GM18951 (cell line): ENCODE results near the gene MMP28.

Source experiments
- POLR2A ChIP-seq: IDR thresholded peaks from 4 replicates; pipeline ENCODE4 v1.6.1; 2011; ENCODE audit warnings: mild to moderate bottlenecking; ENCODE audit not compliant: insufficient read length, insufficient read depth; ENCODE audit errors: extremely low read depth
- in situ Hi-C: fragments of 300-500 bp; cut with MboI; formaldehyde crosslinking; loops from one replicate; pipeline ENCODE4 v1.12.0; 2022; ENCODE audit warnings: low sequenced_read_pairs, mixed read lengths, inconsistent platforms; ENCODE audit not compliant: unreplicated experiment

The MMP28 gene

DNA sequence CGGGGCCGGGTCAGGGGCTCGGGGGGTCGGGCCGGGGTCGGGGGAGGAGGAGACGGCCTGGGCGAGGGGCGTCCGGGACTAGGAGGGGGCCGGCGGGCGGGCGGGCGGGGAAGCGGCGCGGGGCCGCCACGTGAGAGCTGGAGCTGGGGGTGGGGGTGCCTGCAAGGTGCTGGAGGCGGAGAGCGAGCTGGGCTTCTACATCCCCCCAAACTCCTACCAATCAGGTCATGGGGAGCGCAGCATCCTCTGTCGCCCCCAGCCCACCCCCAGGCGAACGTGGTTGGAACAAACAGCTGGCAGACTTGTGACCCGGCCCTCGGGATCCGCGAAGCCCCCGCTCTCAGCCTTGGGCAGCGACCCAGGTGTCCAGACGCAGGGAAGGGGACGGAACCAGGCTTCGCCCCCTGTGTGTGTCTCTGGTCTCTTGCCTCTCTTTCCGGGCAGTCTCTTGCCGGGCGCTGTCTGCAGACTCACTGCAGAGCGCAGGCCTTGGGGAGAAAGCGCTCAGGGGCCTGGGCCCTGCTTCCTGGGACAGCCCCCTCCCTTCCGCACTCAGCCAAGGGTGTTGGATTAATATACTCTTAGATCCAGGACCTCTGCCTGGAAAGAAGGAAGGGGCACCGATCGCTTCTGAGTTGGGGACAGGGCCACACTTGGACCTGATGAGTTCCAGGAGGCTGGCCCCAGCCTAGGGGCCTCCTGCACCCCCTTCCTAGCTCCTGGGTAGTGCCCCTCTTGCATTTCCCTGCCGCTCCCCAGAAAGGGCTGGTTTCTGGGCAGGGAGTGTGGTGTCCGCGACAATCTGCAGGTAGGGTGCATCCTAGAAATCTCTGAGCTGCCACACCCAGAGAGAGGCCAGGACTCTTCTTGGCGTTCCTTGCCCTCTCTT, 63.3 kb downstream of the MMP28 start:
- TF ChIP-seq POLR2A: no peak
- in situ Hi-C loops: loop anchor here (25.0 kb wide), 1 partner anchor 570 kb away; no protein-coding TSS in a partner anchor

DNA sequence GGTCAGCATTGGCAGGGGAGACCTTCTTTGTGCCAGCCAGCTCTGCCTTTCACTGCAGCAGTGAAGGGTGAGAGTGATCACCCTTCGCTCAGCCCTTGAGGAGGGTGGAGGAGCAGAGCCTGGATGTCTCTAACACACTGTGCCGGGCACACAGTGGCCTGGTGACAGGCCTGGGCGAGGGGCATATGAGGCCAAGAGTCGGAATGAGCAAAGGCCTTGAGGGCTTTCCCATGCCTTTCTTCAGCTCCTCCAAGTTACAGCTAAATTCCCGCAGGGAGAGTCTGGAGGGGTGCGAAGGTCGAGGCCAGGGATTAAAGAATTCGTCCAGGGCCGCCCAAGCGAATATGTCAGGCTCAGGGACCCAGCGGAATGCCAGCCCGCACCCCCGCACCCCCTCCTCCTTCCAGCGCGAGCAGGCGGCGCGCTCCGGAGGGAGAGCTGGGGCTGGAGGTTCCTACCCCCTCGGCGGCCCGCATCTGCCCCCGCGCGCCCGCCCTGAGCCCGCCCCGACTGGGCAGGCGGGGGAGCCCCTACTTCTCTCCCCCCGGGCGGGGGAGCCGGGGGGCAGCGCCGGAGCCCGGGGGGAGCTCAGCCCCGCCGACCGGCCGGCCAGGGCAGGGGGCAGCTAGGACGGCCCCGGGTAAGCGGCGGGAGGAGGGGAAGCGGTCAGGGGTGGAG, 64.1 kb downstream of the MMP28 start, which contains the start of gene RASL10B:
TSS of gene RASL10B (plus strand) at position 401 of the 678 bp plus-strand sequence. CDS start 3,546 bp downstream, outside the sequence.
- TF ChIP-seq POLR2A: no peak
- in situ Hi-C loops: loop anchor here (25.0 kb wide), 1 partner anchor 569 kb away; no protein-coding TSS in a partner anchor

DNA sequence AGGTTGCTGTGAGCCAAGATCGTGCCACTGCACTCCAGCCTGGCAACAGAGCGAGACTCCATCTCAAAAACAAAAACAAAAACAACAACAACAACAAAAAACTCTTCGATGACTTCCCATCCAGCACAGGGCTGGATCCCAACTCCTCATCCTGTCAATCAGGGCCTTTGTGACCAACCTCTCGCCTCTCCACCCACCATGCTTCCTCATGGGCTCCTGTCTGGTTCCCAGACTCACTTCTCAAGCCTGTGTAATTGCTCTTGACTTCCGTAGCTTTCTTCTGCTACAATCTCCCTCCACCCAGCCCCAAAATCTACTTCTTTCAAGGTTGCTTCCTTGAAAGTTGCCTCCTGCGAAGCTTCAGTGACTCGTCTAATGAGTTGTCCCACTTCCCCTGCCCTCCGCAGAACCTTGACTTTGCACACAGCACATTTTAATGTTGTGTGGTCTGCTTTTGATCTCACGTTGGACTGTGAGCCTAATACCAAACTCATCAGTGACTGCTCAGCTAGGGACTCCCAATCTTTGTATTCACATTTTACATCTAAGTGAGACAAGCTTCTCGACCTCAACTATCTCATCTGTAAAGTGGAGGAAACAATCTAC, 64.9 kb downstream of the MMP28 start:
- no peak for TF ChIP-seq POLR2A
- in situ Hi-C loops: loop anchor here (25.0 kb wide), 1 partner anchor 568 kb away; no protein-coding TSS in a partner anchor

DNA sequence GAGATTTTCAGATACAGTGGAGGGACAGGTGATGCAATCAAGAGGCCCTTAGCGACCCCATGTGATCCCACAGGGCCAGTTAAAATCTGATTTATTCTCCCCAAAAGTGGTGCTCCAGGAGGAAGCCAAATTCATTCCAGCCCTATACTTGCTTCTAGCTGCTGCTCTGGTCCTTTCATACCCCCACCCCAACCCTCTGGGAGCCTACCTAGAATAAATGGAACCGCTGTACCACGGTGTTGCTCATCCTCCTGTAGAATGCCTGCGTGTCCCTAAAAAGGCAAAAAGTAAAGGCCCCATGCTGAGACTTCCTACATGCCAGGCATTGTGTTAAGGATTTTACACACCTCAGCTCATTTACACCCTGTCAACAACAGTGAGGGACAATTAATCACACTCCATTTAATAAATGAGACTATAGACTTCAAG, 66.0 kb downstream of the MMP28 start:
- in situ Hi-C loops: loop anchor here (25.0 kb wide), 1 partner anchor 567 kb away; no protein-coding TSS in a partner anchor

DNA sequence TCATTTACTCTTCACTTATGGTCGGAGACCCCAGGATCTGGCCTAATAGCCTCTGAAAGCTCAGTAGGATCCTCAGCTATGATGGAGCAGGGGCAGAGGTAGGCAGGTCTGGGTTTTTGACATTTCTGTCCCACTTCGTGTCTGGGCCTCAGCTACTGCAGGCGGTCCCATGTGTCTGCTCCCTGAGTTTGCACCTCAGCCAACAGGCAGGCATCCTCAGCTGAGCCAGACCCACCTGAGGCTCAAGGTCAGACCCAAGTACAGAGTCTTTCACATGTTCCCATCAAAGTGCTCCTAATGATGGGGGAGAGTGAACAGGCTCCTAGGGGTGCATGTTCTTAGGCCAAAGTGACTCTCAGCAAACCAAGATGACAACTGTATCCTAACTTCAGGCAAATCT, 66.9 kb downstream of the MMP28 start:
- in situ Hi-C loops: loop anchor here (25.0 kb wide), 1 partner anchor 566 kb away; no protein-coding TSS in a partner anchor
- no peak for TF ChIP-seq POLR2A

More for the DNA sequence above, 66.0 kb downstream of the MMP28 start:
- no peak for TF ChIP-seq POLR2A

DNA sequence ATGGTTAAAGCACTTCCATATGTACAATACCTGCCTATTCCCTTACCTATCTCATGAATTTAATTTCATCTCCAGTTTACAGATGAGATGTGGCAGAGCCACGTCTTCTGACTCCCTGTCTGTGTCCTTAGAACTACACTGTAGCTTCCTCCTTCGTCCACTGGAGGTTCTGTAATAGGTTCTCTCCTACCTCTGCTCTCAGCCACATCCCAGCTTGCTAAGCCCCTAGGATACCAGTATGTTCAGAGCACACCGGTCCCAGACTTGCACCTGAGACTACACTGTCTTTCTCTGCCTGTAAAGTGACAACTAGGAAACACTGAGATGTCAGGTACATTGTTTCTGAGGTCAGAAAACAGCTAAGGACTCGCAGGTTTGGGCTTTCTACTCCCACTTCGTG, 67.8 kb downstream of the MMP28 start:
- in situ Hi-C loops: loop anchor here (25.0 kb wide), 1 partner anchor 565 kb away; no protein-coding TSS in a partner anchor
- no peak for TF ChIP-seq POLR2A

DNA sequence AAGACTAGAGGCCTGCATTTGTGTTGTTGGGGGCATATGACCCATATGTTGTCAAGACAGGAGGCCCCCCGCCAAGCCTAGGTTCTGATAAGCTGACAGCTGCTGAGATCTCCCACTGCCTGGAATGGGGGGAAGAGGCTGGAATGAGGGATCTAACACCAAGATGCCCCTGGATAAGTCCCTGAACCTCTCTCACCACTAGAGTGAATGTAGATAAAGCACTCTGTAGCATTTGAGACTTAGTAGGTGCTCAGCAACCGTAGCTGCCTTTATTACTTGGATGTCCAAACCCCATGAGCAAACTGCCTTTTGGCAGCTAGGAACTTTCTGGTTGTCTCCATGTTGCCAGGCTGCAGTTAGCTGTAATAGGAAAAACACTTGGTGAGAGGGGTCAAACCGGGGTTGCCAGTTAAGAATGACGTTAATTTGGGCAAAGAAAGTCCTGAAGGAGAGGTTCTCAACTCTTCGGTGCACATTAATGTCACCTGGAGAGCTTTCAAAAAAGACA, 68.4 kb downstream of the MMP28 start:
- in situ Hi-C loops: loop anchor here (25.0 kb wide), 1 partner anchor 565 kb away; no protein-coding TSS in a partner anchor

DNA sequence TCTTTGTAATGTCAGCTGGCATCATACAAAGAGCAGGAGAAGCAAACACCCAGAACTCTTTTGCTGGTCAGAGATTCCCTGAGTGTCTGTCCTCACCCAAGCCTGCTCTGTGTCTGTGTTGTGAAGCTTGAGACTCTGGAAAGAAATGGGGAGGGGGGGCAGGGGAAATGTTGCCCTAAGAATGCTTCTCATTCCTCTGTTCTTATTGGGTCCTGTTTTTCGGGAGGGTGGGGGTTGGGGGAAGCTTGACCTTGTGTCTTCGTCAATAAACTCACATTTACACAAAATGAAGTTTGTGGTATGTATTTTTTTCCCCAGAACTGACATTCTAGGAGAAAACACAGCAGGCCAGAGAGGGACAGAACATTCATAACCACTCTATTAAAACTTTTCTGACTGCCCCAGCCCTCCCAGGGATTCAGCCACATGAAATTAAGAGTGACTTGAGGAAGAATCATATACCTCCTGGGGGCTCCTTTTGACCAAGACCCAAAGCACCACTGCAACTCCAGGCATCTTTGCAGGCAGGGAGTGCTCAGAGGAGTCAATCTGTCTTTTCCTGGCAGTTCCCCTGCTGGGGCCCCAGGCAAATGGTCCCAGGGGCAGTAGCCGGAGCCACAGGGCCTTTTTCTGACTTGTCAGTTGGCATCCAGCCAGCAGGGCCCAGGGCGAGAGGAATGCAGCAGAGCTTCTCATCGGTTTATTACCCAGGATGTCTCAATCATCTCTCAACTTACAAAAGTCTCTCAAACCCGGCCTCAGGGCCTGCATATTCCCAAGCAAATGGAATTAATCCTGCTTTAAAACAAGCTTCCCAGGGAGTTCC, 69.1 kb downstream of the MMP28 start:
- TF ChIP-seq POLR2A: no peak
- in situ Hi-C loops: loop anchor here (25.0 kb wide), 1 partner anchor 564 kb away; no protein-coding TSS in a partner anchor

More for the DNA sequence above, 68.4 kb downstream of the MMP28 start:
- TF ChIP-seq POLR2A: no peak

DNA sequence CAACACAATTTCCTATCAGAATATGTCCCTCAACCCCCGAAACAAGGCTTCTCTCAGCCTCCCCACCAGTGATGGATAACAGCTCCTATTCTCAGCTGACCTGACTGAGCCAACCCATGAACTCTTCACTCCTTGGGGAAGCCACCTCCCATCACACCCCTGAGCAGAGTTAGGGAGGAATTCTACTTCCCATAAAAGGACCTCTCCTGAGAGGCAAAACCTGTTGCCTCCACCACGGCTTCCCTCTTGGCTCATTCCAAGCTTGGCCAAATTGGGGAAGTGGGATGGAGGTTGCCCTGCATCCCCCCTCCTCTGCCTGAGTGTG, 69.7 kb downstream of the MMP28 start:
- no peak for TF ChIP-seq POLR2A
- in situ Hi-C loops: loop anchor here (25.0 kb wide), 1 partner anchor 563 kb away; no protein-coding TSS in a partner anchor

DNA sequence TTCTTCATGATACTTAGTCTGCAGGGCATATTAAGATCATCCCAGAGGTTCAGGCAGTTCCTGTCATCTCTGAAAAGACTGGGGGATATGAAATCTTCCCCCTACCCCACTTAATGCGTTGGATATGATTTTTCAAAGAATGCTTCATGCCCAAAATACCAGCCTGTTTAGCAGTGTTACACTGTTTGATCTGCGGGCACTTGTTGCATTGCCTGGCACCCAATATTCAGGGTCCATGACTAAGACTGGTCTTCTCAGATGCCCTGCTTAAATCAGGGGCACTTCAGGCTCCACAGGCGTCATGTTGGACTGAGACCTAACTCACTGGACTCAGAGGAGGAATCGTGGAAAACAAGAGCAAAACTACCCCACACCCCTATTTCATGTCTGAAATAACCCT, 70.4 kb downstream of the MMP28 start:
- in situ Hi-C loops: loop anchor here (25.0 kb wide), 1 partner anchor 563 kb away; no protein-coding TSS in a partner anchor
- TF ChIP-seq POLR2A: no peak

DNA sequence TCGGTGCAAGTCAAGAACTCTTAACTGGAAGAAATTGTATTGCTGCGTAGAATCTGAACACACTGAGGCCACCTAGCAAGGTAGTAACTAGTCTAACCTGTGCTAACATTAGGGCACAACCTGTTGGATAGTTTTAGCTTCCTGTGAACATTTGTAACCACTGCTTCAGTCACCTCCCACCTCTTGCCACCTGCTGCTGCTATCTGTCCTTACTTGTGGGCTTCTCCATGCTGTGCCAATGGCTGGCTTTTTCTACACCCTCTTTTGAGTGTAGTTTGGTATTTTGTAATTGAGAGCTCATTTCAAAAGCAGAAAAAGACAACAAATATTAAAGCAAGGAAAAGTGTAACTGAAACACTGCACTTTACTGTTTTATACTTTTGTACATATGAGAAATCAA, 71.7 kb downstream of the MMP28 start:
- no peak for TF ChIP-seq POLR2A
- in situ Hi-C loops: no loop called here

DNA sequence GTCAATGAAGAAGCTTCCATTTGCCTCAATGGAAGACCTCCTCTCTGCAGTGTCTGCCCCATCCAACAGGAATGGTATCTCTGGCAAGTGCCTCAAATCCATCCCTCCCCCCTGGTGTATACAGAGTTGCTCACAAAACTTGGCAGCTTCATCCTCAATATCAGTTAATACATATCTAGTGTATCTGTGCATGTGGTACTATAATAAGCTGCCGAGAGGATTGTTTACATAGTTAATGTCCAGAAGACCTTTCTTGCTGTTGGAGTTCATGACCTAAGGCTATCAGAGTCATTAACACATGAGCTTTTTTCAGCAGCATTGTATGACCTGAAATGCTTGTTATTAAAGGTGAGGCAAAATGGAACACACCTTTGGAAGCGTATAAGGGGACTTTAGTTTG, 78.0 kb downstream of the MMP28 start:
- in situ Hi-C loops: no loop called here
- TF ChIP-seq POLR2A: no peak
